ENCODE measurements around the gene CTTN.

DNA sequence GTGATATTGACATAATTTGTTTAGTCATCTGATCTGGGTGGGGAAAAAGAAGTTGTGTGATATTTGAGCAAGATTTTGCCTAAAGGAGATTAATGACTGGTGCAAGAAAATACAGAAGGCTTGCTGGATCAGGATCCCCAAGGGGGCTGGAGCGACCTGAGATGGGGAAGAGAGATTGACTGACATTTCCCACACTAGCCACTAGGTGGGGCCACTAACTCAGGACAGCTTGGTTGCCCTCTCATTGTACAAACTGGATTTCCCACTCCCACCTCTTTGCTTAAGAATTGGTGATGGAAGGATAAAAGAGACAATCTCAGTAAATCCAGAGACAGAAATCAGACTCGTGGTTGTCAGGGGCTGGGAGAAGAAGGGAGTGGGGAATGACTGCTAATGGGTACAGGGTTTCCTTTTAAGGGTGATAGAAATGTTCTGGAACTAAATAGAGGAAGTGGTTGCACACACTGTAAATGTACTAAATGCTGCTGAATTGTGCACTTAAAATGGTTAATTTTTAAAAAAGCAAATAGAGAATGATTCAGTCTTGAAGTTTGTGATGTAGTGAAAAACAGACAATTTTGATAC is 50.7 kb downstream of the CTTN start:
- TF ChIP-seq ZNF292 (CRISPR knock-in tag; IDR thresholded peaks at IDR 0.05; ENCODE audit: borderline replicate concordance, low read depth) (no peak), YY1 (IDR thresholded peaks at IDR 0.05; ENCODE audit: insufficient read depth, insufficient replicate concordance, low read depth, low read length) (no peak), SMAD9 (CRISPR knock-in tag; IDR thresholded peaks at IDR 0.05) (no peak), ZNF570 (CRISPR knock-in tag; IDR thresholded peaks at IDR 0.05; ENCODE audit: borderline replicate concordance) (no peak), PLRG1 (conservative IDR thresholded peaks at IDR 0.05) (no peak), ZNF263 (CRISPR knock-in tag; IDR thresholded peaks at IDR 0.05) (no peak), ZFX (CRISPR knock-in tag; IDR thresholded peaks at IDR 0.05; ENCODE audit: low read depth) (no peak), ZBTB7A (CRISPR knock-in tag; IDR thresholded peaks at IDR 0.05) (no peak)
- TF ChIP-seq, protein P1, sequence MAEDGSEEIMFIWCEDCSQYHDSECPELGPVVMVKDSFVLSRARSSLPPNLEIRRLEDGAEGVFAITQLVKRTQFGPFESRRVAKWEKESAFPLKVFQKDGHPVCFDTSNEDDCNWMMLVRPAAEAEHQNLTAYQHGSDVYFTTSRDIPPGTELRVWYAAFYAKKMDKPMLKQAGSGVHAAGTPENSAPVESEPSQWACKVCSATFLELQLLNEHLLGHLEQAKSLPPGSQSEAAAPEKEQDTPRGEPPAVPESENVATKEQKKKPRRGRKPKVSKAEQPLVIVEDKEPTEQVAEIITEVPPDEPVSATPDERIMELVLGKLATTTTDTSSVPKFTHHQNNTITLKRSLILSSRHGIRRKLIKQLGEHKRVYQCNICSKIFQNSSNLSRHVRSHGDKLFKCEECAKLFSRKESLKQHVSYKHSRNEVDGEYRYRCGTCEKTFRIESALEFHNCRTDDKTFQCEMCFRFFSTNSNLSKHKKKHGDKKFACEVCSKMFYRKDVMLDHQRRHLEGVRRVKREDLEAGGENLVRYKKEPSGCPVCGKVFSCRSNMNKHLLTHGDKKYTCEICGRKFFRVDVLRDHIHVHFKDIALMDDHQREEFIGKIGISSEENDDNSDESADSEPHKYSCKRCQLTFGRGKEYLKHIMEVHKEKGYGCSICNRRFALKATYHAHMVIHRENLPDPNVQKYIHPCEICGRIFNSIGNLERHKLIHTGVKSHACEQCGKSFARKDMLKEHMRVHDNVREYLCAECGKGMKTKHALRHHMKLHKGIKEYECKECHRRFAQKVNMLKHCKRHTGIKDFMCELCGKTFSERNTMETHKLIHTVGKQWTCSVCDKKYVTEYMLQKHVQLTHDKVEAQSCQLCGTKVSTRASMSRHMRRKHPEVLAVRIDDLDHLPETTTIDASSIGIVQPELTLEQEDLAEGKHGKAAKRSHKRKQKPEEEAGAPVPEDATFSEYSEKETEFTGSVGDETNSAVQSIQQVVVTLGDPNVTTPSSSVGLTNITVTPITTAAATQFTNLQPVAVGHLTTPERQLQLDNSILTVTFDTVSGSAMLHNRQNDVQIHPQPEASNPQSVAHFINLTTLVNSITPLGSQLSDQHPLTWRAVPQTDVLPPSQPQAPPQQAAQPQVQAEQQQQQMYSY (CRISPR knock-in tag; IDR thresholded peaks at IDR 0.05), result no peak

Data from HepG2 (cell line).